GM12878 (cell line): Measurements from ENCODE around the gene AGFG1. TPM values are rescaled to one million over a fixed set of nuclear protein-coding genes. Genes with fewer than 3 reads are reported as not detected.

Experiments
- ATAC-seq: fragments of 200-7000 bp; cut with Tn5 transposase; 3 replicates; pipeline ENCODE4 v1.9.1; 2020; ENCODE audit warnings: mild to moderate bottlenecking, moderate library complexity
- Bru-seq: library from RNA; stranded (reverse); fragments of 400-500 nt; gene quantifications from one replicate; lab custom pipeline; 2021; lab: Mats Ljungman, UMichigan
- BruChase-seq, 2 experiments: library from RNA; stranded (reverse); fragments of 400-500 nt; gene quantifications; one replicate each; lab custom pipeline; 2021; lab: Mats Ljungman, UMichigan
- BruUV-seq: library from RNA; stranded (reverse); fragments of 400-500 nt; replicated peaks from 2 replicates; lab custom pipeline; 2021; lab: Mats Ljungman, UMichigan
- CTCF ChIA-PET: fragments of 300-600 bp; sonication (Branson Sonifier 250); formaldehyde crosslinking; extraction: SDS; loops from one replicate; lab custom pipeline; 2021; ENCODE audit warnings: inconsistent platforms; lab: Yijun Ruan, JAX
- POLR2A ChIA-PET: fragments of 350-600 bp; formaldehyde crosslinking; extraction: SDS; loops from one replicate; lab custom pipeline; 2021; ENCODE audit warnings: inconsistent platforms; lab: Charles Lee
- RAD21 ChIA-PET: fragments of 300-600 bp; sonication (Branson Sonifier 250); formaldehyde crosslinking; loops from one replicate; lab custom pipeline; 2023; ENCODE audit warnings: antibody characterized with exemption; ENCODE audit not compliant: unreplicated experiment; lab: Charles Lee
- SMC1A ChIA-PET: fragments of 300-600 bp; sonication (Branson Sonifier 250); formaldehyde crosslinking; loops from one replicate; lab custom pipeline; 2023; ENCODE audit not compliant: unreplicated experiment, uncharacterized antibody; lab: Charles Lee
- DNase-seq: peaks from one replicate; pipeline ENCODE4 v3.0.0-alpha.2; 2011; ENCODE audit warnings: low read depth, low spot score
- FAIRE-seq: peaks from 3 replicates; lab custom pipeline; 2011; peaks lifted over from hg19 to GRCh38; lab: Jason Lieb, UNC
- H2AFZ ChIP-seq: 2 replicates; pipeline ENCODE4 v1.6.0; 2011; ENCODE audit warnings: low read depth, low read length, control low read depth; ENCODE audit not compliant: control insufficient read depth
- H3K27ac ChIP-seq: 2 replicates; pipeline ENCODE4 v1.5.1; 2011; ENCODE audit warnings: control low read depth; ENCODE audit not compliant: control insufficient read depth, insufficient read depth
- H3K27me3 ChIP-seq, 2 experiments: replicated peaks in 1 of 2; 2 replicates each; pipeline versions ENCODE4 v1.6.0 to v1.6.1; 2011; ENCODE audit warnings: low read length in 1 of 2; ENCODE audit not compliant: control insufficient read depth in 2 of 2, insufficient read depth in 2 of 2
- H3K36me3 ChIP-seq, 2 experiments: 2 replicates each; pipeline ENCODE4 v1.5.1; 2011; ENCODE audit warnings: low read length in 1 of 2; ENCODE audit not compliant: control insufficient read depth in 2 of 2, insufficient read depth in 2 of 2
- H3K4me1 ChIP-seq: 2 replicates; pipeline ENCODE4 v1.6.1; 2011; ENCODE audit warnings: mild to moderate bottlenecking, low read length, moderate library complexity, mixed read lengths; ENCODE audit not compliant: control insufficient read depth, insufficient read depth
- H3K4me2 ChIP-seq: 2 replicates; pipeline ENCODE4 v1.6.0; 2011; ENCODE audit warnings: control low read depth; ENCODE audit not compliant: control insufficient read depth, insufficient read depth
- H3K4me3 ChIP-seq: fragments of 200-600 bp; sonication (generic); 2 replicates; pipeline ENCODE4 v1.5.1; 2016
- H3K79me2 ChIP-seq: 2 replicates; pipeline ENCODE4 v1.6.0; 2011; ENCODE audit warnings: low read length; ENCODE audit not compliant: control insufficient read depth, insufficient read depth
- H3K9ac ChIP-seq: 2 replicates; pipeline ENCODE4 v1.8.0; 2011; ENCODE audit warnings: low read length, control low read depth, mixed read lengths; ENCODE audit not compliant: control insufficient read depth, insufficient read depth
- H3K9me3 ChIP-seq: replicated peaks from 3 replicates; pipeline ENCODE4 v1.5.1; 2011; ENCODE audit warnings: mild to moderate bottlenecking, low read length; ENCODE audit not compliant: control insufficient read depth, insufficient read depth
- H4K20me1 ChIP-seq: 2 replicates; pipeline ENCODE4 v1.6.0; 2011; ENCODE audit not compliant: control insufficient read depth, insufficient read depth
- BCL3 ChIP-seq: IDR thresholded peaks from 2 replicates; pipeline ENCODE4 v1.6.1; 2011; ENCODE audit warnings: borderline replicate concordance, low read depth, mild to moderate bottlenecking, moderate library complexity, low read length; ENCODE audit not compliant: insufficient read depth, poor library complexity, severe bottlenecking
- CBFB ChIP-seq: IDR thresholded peaks from 2 replicates; pipeline ENCODE4 v1.6.1; 2016; ENCODE audit warnings: antibody characterized with exemption, low read depth
- CTCF ChIP-seq, 3 experiments: IDR thresholded peaks in 2 of 3; conservative IDR thresholded peaks in 1 of 3; 2 replicates each; pipeline ENCODE4 v1.5.1; 2011; ENCODE audit warnings: low read depth in 3 of 3, low read length in 3 of 3, mild to moderate bottlenecking in 3 of 3, control low read depth in 2 of 3, moderate library complexity in 2 of 3, inconsistent platforms in 1 of 3, mixed read lengths in 1 of 3; ENCODE audit not compliant: control insufficient read depth in 2 of 3, insufficient read depth in 1 of 3; ENCODE audit errors: extremely low read depth in 1 of 3
- EZH2 ChIP-seq: IDR thresholded peaks from 2 replicates; pipeline ENCODE4 v1.6.1; 2012; ENCODE audit warnings: low read depth, mild to moderate bottlenecking, control low read depth, inconsistent platforms, low read length, borderline replicate concordance; ENCODE audit not compliant: control insufficient read depth
- FOS ChIP-seq: IDR thresholded peaks from 3 replicates; pipeline ENCODE4 v1.6.1; 2011; ENCODE audit warnings: borderline replicate concordance; ENCODE audit not compliant: insufficient read length; ENCODE audit errors: extremely low read depth
- NFYB ChIP-seq: IDR thresholded peaks from 2 replicates; pipeline ENCODE4 v1.6.1; 2011; ENCODE audit warnings: low read depth, mild to moderate bottlenecking, low read length, improper control_type of control experiment, moderate library complexity; ENCODE audit not compliant: insufficient read depth
- TAF1 ChIP-seq: IDR thresholded peaks from 2 replicates; pipeline ENCODE4 v1.6.1; 2011; ENCODE audit warnings: mild to moderate bottlenecking, low read depth, low read length, borderline replicate concordance
- TBL1XR1 ChIP-seq: IDR thresholded peaks from 2 replicates; pipeline ENCODE4 v1.6.1; 2012; ENCODE audit warnings: low read depth, low read length, improper control_type of control experiment
- ZBED1 ChIP-seq: IDR thresholded peaks from 2 replicates; pipeline ENCODE4 v1.6.1; 2016; ENCODE audit warnings: borderline replicate concordance
- WGBS: methylation state at CpG from one replicate; pipeline ENCODE4 v1.1.6; 2016; ENCODE audit warnings: low lambda C conversion rate; ENCODE audit not compliant: insufficient replicate concordance, insufficient coverage; ENCODE audit errors: missing lambda C conversion rate; 5-methylcytosine and 5-hydroxymethylcytosine counted together
- in situ Hi-C: fragments of 300-500 bp; cut with MboI; formaldehyde crosslinking; loops from 9 replicates; pipeline ENCODE4 v1.14.3; 2018; ENCODE audit warnings: mixed read lengths
- intact Hi-C: fragments of 100-400 bp; cut with micrococcal nuclease; formaldehyde crosslinking; loops from one replicate; pipeline ENCODE4 v1.14.2; 2022; ENCODE audit not compliant: unreplicated experiment
- long read RNA-seq, 2 experiments: library from polyadenylated mRNA; unstranded; transcript quantifications; one replicate each; pipeline ENCODE4 v2.0.0, GENCODE V29; 2019 to 2020
- polyA minus RNA-seq, 3 experiments: library from RNA; depleted of rRNA, polyadenylated mRNA; stranded (reverse); fragments of >200 nt; gene quantifications; 2 replicates each; pipeline ENCODE4 v1.2.3, GENCODE V29; 2011
- polyA plus RNA-seq, 11 experiments: library from polyadenylated mRNA; depleted of rRNA in 4 of 11; unstranded in 6 of 11; stranded (reverse) in 5 of 11; fragments of >200 nt; fragmentation: Nextera tagmentation in 4 of 11; fragmentation: Illumina TruSeq in 1 of 11; extraction: Ambion mirVana in 4 of 11; extraction: Trizol in 1 of 11; gene quantifications; 1 replicate in 1 of 11; 2 replicates in 10 of 11; pipeline versions ENCODE4 v1.2.1 to v1.2.3, GENCODE V29; 2011 to 2016; ENCODE audit warnings: inconsistent platforms in 2 of 11, missing spikeins in 2 of 11, low read depth in 1 of 11
- total RNA-seq, 4 experiments: library from RNA; depleted of rRNA in 3 of 4; stranded (reverse); fragments of >200 nt in 3 of 4; fragmentation: Illumina TruSeq in 1 of 4; extraction: Trizol in 1 of 4; gene quantifications; 2 replicates each; pipeline versions ENCODE4 v1.2.1 to v1.2.3, GENCODE V29; 2013 to 2021
- TF ChIP-seq, protein P1 (sequence below): fragments of 450-650 bp; IDR thresholded peaks from 2 replicates; pipeline ENCODE4 v1.6.1; 2017; ENCODE audit warnings: mild to moderate bottlenecking, low read depth, inconsistent platforms; ENCODE audit not compliant: poor library complexity, severe bottlenecking

Gene AGFG1, protein sequence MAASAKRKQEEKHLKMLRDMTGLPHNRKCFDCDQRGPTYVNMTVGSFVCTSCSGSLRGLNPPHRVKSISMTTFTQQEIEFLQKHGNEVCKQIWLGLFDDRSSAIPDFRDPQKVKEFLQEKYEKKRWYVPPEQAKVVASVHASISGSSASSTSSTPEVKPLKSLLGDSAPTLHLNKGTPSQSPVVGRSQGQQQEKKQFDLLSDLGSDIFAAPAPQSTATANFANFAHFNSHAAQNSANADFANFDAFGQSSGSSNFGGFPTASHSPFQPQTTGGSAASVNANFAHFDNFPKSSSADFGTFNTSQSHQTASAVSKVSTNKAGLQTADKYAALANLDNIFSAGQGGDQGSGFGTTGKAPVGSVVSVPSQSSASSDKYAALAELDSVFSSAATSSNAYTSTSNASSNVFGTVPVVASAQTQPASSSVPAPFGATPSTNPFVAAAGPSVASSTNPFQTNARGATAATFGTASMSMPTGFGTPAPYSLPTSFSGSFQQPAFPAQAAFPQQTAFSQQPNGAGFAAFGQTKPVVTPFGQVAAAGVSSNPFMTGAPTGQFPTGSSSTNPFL
- total RNA-seq (2013; cell fraction: nucleolus; rRNA removed) = 90.3 and 96.0 TPM in 2 replicates
- 97.1 and 100 TPM in 2 replicates for total RNA-seq (2014; rRNA removed)
- total RNA-seq (2014; rRNA removed; fragmentation: Illumina TruSeq; extraction: Trizol) = 78.2 and 80.7 TPM in 2 replicates
- total RNA-seq (2021) = 108 and 113 TPM in 2 replicates
- 33.7 TPM for polyA plus RNA-seq (2011; ENCODE audit: low read depth)
- polyA plus RNA-seq (2011; rRNA removed) = 228 and 243 TPM in 2 replicates
- 200 and 228 TPM in 2 replicates for polyA plus RNA-seq (2011; cell fraction: cytosol; rRNA removed)
- 112 and 150 TPM in 2 replicates for polyA plus RNA-seq (2011; cell fraction: nucleus; rRNA removed)
- 32.7 and 53.4 TPM in 2 replicates for polyA plus RNA-seq (2012)
- polyA plus RNA-seq (2014; fragmentation: Illumina TruSeq; extraction: Trizol) = 78.4 and 96.3 TPM in 2 replicates
- 10 to 100 TPM; 28.6 to 53.2 TPM for polyA plus RNA-seq (2014; fragmentation: Nextera tagmentation; extraction: Ambion mirVana)
- polyA plus RNA-seq (2014; rRNA removed) = 76.3 and 82.7 TPM in 2 replicates
- polyA plus RNA-seq (2016; fragmentation: Nextera tagmentation; extraction: Ambion mirVana) = 1 to 10 TPM; 7.3 to 8.8 TPM
- polyA minus RNA-seq (2011; rRNA and poly(A)+ RNA removed) = 410 and 440 TPM in 2 replicates
- 96.4 and 106 TPM in 2 replicates for polyA minus RNA-seq (2011; cell fraction: cytosol; rRNA and poly(A)+ RNA removed)
- 68.8 and 110 TPM in 2 replicates for polyA minus RNA-seq (2011; cell fraction: nucleus; rRNA and poly(A)+ RNA removed)
- percentile 95 among the genes with signal in this experiment for Bru-seq, nascent RNA
- BruChase-seq, experiment 1, labeled RNA remaining after a 6-hour chase = percentile 96 among the genes with signal in this experiment
- percentile 97 among the genes with signal in this experiment for BruChase-seq, experiment 2, labeled RNA remaining after a 2-hour chase
- long read RNA-seq, experiment 1, full-length matches to known transcripts = 2 of 8 reads
- long read RNA-seq, experiment 1, partial matches to known transcripts = 6 of 8 reads
- long read RNA-seq, experiment 1, other reads (novel, unspliced or antisense) = 0 of 8 reads
- long read RNA-seq, experiment 2, full-length matches to known transcripts = 7 of 107 reads
- long read RNA-seq, experiment 2, partial matches to known transcripts = 87 of 107 reads
- long read RNA-seq, experiment 2, other reads (novel, unspliced or antisense) = 13 of 107 reads

DNA sequence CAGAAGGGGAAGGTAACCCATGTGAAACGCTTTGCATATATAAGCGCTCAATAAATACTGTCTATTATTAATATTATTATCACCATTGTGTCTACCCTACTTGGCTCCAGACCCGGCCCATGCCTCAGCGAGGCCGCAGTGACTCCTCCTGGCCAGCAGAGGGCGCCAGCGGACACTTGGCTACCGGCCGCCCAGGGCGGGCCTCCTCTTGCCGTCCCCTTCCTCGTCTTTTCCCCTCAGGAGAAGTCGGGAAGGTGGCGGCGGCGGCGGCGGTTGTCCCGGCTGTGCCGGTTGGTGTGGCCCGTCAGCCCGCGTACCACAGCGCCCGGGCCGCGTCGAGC is at the start of gene AGFG1:
AGFG1 (plus strand) TSS at position 233 of the 341 bp plus-strand sequence. CDS start 266 bp downstream, outside the sequence.
- CTCF ChIA-PET = interaction anchor here (0.9 to 1.7 kb wide), 5 partner anchors 8 to 144 kb away, joined by 4 to 25 read pairs (median 6); no protein-coding TSS in a partner anchor
- intact Hi-C loops = loop anchor here (1.0 to 2.0 kb wide), 3 partner anchors 9 to 295 kb away; no protein-coding TSS in a partner anchor
- peaks cover 50% of the 10 kb centered on the region for H3K79me2 ChIP-seq
- no peak for TF ChIP-seq FOS
- TF ChIP-seq, protein P1, sequence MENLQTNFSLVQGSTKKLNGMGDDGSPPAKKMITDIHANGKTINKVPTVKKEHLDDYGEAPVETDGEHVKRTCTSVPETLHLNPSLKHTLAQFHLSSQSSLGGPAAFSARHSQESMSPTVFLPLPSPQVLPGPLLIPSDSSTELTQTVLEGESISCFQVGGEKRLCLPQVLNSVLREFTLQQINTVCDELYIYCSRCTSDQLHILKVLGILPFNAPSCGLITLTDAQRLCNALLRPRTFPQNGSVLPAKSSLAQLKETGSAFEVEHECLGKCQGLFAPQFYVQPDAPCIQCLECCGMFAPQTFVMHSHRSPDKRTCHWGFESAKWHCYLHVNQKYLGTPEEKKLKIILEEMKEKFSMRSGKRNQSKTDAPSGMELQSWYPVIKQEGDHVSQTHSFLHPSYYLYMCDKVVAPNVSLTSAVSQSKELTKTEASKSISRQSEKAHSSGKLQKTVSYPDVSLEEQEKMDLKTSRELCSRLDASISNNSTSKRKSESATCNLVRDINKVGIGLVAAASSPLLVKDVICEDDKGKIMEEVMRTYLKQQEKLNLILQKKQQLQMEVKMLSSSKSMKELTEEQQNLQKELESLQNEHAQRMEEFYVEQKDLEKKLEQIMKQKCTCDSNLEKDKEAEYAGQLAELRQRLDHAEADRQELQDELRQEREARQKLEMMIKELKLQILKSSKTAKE = no peak
- TF ChIP-seq BCL3 = peak; percentile 33
- no peak for TF ChIP-seq NFYB
- TF ChIP-seq CTCF (IDR thresholded peaks at IDR 0.05 in 2 of 3, conservative IDR thresholded peaks at IDR 0.05 in 1 of 3; ENCODE audit: control insufficient read depth in 2 of 3, extremely low read depth in 1 of 3, insufficient read depth in 1 of 3, low read depth in 3 of 3, low read length in 3 of 3) = peak; percentile 95 to 99 (median 98); a peak in 5 of 6 replicates
- no peak for TF ChIP-seq EZH2
- peak; percentile 72; the same call in 1 of the 2 replicates for TF ChIP-seq TAF1
- no peak for TF ChIP-seq CBFB
- TF ChIP-seq TBL1XR1 = peak; percentile 20; the same call in 1 of the 2 replicates
- no peak for TF ChIP-seq ZBED1

More for the DNA sequence above, at the start of gene AGFG1:
- H3K4me1 ChIP-seq = no peaks in the 10 kb centered on the region
- no peak for DNase-seq
- H3K4me2 ChIP-seq = peak within 1 kb of the TSS; percentile 0
- no peaks in the 10 kb centered on the region for H3K27me3 ChIP-seq
- peak within 1 kb of the TSS; percentile 65 for H3K9ac ChIP-seq
- FAIRE-seq = no peak
- WGBS = under 1% methylated on average over 23 of the region's 28 CpGs
- H3K9me3 ChIP-seq = no peaks in the 10 kb centered on the region
- ChIA-PET SMC1A (interaction anchor here (0.9 to 1.7 kb wide), 5 partner anchors 11 to 90 kb away, joined by 3 to 8 read pairs (median 4); no protein-coding TSS in a partner anchor), RAD21 (interaction anchor here (1.2 kb wide), 1 partner anchor 8 kb away, joined by 3 read pairs; no protein-coding TSS in a partner anchor), POLR2A (no interaction called here)
- H3K36me3 ChIP-seq = no peaks in the 10 kb centered on the region
- H2AFZ ChIP-seq = peak within 1 kb of the TSS; percentile 60
- in situ Hi-C loops = no loop called here
- ATAC-seq = peak; percentile 81
- H4K20me1 ChIP-seq = no peaks in the 10 kb centered on the region
- H3K4me3 ChIP-seq = peak within 1 kb of the TSS; percentile 83
- BruUV-seq = no TSS peak
- peak within 1 kb of the TSS; percentile 68 for H3K27ac ChIP-seq
